ENCODE results near the gene ZNF804B.

- TF ChIP-seq CTCF (IDR thresholded peaks at IDR 0.05): no peak
- no peak for TF ChIP-seq POLR2A (IDR thresholded peaks at IDR 0.05)
Observed at GRCh38 chr7:88791891-88792290, 32.4 kb downstream of the ZNF804B start.

All from esophagus squamous epithelium (tissue), 4 donors.